ENCODE data around the gene SYT17. TPM values are rescaled to one million over a fixed set of nuclear protein-coding genes. Genes with fewer than 3 reads are reported as not detected.

The SYT17 gene
- total and polyA plus RNA-seq, 3 donors from 2014 or later: 0.75 to 3.7 (median 3.1) TPM

DNA sequence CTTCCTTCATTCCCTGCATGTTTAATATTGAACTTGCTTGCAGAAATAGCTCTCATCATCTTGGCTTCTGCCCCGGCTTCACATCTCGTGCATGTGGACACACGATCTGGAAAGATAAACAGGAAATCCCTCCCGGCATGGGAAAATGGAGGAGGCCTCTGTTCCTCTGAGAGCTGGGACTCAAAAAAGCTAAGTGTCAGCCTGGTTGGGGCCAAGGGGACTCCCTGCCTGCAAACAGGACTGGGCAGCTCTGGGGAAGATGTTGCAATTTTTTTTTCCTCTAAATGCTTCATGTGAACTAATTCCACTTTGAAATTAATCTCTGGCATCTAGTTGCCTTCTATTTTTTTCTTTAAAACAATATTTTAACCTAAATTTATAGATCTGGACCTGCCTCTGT lies 29.4 kb upstream of the SYT17 start:
- Histone ChIP-seq H3K27me3 (no peaks in the 10 kb centered on the region), H3K4me1 (no peaks in the 10 kb centered on the region), H3K27ac (no peak overlapping the region), H3K4me3 (no peak overlapping the region), H3K36me3 (ENCODE audit: low read depth, missing control alignments) (no peaks in the 10 kb centered on the region), H3K9me3 (no peaks in the 10 kb centered on the region)
- intact Hi-C loops (cut with DNase I; ENCODE audit: low total_unique reads): no loop called here
- peak; percentile 53 for DNase-seq
- 21 to 27% methylated on average over 4 of the region's 4 CpGs for WGBS, 2 donors
- no peak for TF ChIP-seq POLR2A (IDR thresholded peaks at IDR 0.05)
- TF ChIP-seq, protein P1, sequence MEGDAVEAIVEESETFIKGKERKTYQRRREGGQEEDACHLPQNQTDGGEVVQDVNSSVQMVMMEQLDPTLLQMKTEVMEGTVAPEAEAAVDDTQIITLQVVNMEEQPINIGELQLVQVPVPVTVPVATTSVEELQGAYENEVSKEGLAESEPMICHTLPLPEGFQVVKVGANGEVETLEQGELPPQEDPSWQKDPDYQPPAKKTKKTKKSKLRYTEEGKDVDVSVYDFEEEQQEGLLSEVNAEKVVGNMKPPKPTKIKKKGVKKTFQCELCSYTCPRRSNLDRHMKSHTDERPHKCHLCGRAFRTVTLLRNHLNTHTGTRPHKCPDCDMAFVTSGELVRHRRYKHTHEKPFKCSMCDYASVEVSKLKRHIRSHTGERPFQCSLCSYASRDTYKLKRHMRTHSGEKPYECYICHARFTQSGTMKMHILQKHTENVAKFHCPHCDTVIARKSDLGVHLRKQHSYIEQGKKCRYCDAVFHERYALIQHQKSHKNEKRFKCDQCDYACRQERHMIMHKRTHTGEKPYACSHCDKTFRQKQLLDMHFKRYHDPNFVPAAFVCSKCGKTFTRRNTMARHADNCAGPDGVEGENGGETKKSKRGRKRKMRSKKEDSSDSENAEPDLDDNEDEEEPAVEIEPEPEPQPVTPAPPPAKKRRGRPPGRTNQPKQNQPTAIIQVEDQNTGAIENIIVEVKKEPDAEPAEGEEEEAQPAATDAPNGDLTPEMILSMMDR (IDR thresholded peaks at IDR 0.05): no peak

DNA sequence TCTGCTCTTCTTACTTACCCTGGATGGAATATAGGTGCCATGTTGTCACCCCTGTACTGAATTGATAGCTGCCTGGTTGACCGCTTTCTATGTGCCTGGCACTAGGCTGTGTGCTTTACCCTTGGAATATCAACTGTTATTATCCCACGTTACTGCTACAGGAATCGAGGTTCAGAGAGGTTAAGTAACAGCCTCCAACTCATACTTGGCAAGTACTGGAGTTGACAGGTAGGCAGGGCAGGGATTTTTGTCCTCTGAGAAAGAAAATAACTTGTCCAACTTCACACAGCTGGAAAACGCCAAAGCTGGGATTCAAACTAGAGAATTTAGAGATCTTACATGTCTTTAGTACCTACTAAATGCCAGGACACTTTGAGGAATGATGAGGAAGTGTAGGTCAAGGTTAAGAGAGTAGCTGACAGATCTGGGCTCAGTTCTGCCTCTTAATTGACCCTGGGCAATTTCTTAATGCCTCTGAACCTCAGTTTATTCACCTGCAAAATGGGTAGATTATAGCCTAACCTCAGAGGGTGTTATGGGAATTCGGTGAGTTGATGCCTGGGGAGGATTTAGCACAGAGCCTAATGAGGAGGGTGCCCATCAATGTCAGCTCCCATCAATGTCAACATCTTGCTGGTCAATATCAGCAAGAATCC lies 28.5 kb upstream of the SYT17 start:
- Histone ChIP-seq H3K9me3 (no peaks in the 10 kb centered on the region), H3K4me1 (no peaks in the 10 kb centered on the region), H3K27ac (no peak overlapping the region), H3K4me3 (no peak overlapping the region), H3K27me3 (no peaks in the 10 kb centered on the region), H3K36me3 (ENCODE audit: low read depth, missing control alignments) (no peaks in the 10 kb centered on the region)
- TF ChIP-seq, protein P1 (IDR thresholded peaks at IDR 0.05): no peak
- no peak for TF ChIP-seq POLR2A (IDR thresholded peaks at IDR 0.05)
- DNase-seq: no peak
- 80 to 85% methylated on average over 5 of the region's 5 CpGs for WGBS, 2 donors
- intact Hi-C loops (cut with DNase I; ENCODE audit: low total_unique reads): no loop called here

DNA sequence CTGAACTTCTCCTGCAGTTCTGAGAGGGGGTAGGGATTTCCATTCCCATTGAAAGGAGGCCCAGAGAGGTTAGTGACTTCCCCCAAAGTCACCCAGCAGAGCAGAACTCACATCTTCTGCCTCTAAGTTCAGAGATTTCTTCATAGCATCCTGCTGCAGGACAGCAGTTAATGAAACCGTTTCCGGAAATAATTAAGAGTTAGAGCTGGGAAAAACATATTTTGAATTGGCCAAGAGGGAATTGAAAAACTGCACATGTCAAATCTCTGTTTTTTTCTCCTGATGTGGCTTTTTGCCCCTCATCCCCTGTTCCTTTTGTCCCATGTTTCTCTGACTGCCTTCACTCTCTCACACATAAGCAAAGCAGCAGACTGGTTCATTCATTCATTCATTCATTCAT lies 27.6 kb upstream of the SYT17 start:
- no peaks in the 10 kb centered on the region for H3K36me3 ChIP-seq (ENCODE audit: low read depth, missing control alignments)
- intact Hi-C loops (cut with DNase I; ENCODE audit: low total_unique reads): no loop called here
- DNase-seq: no peak
- TF ChIP-seq, protein P1 (IDR thresholded peaks at IDR 0.05): no peak
- no peaks in the 10 kb centered on the region for H3K4me1 ChIP-seq
- no peaks in the 10 kb centered on the region for H3K27me3 ChIP-seq
- no peaks in the 10 kb centered on the region for H3K9me3 ChIP-seq
- 58 to 61% methylated on average over 2 of the region's 2 CpGs for WGBS, 2 donors
- H3K27ac ChIP-seq: no peak overlapping the region
- no peak overlapping the region for H3K4me3 ChIP-seq

DNA sequence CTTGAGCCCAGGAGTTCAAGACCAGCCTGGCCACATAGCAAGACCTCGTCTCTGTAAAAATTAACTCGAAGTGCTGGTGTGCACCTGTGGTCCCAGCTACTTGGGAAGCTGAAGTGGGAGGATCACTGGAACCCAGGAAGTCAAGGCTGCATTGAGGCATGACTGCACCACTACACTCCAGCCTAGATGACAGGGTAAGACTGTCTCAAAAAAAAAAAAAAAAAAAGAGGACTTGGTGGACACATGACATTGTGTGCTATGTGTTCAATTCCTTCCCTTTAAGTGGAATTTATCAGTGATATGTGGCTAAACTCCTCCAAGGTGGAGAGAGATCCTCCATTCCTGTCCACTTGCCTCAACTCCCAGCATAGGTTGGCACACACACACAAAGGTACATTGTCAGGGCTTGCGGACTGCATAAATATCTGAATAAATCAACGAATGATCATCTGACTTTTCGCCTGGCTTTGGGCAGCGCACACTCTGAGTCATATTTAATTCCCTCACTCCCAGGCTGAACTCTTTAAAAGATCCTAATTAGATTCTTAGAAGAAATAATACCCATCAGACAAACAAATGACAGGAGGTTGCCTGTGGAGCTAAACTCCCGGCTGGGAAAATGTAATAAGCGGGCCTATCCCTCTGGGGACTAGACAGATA lies 25.0 kb upstream of the SYT17 start:
- Histone ChIP-seq H3K4me3 (no peak overlapping the region), H3K4me1 (no peaks in the 10 kb centered on the region), H3K27ac (no peak overlapping the region), H3K36me3 (ENCODE audit: low read depth, missing control alignments) (no peaks in the 10 kb centered on the region), H3K27me3 (no peaks in the 10 kb centered on the region), H3K9me3 (no peaks in the 10 kb centered on the region)
- 92 to 95% methylated on average over 8 of the region's 8 CpGs for WGBS, 2 donors
- DNase-seq: no peak
- TF ChIP-seq, protein P1 (IDR thresholded peaks at IDR 0.05): no peak
- no peak for TF ChIP-seq POLR2A (IDR thresholded peaks at IDR 0.05)
- intact Hi-C loops (cut with DNase I; ENCODE audit: low total_unique reads): no loop called here

DNA sequence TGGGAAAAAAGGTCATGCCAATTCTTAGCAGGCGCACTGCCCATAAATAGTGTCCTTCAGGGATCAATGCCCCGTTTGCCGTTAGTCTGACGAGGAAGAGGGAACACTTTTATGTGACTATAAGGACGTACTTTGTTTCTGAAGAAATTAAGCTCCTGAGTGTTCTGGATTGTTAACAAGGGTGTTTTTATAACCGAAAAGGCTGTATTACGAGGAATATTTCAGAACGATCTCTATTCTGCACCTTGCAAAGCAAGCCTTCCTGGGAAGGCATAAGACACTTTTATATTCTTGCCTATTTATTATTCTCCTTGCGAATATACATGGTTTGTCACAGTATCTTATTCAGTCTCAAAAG lies 24.5 kb upstream of the SYT17 start:
- TF ChIP-seq, protein P1 (IDR thresholded peaks at IDR 0.05): no peak
- TF ChIP-seq POLR2A (IDR thresholded peaks at IDR 0.05): no peak
- Histone ChIP-seq H3K27ac (no peak overlapping the region), H3K36me3 (ENCODE audit: low read depth, missing control alignments) (no peaks in the 10 kb centered on the region), H3K4me1 (no peaks in the 10 kb centered on the region), H3K9me3 (no peaks in the 10 kb centered on the region), H3K4me3 (no peak overlapping the region), H3K27me3 (no peaks in the 10 kb centered on the region)
- intact Hi-C loops (cut with DNase I; ENCODE audit: low total_unique reads): no loop called here
- no peak for DNase-seq
- 85 to 88% methylated on average over 9 of the region's 9 CpGs for WGBS, 2 donors

Data from testis (tissue), 3 donors.